ENCODE measurements around the gene GSN.

DNA sequence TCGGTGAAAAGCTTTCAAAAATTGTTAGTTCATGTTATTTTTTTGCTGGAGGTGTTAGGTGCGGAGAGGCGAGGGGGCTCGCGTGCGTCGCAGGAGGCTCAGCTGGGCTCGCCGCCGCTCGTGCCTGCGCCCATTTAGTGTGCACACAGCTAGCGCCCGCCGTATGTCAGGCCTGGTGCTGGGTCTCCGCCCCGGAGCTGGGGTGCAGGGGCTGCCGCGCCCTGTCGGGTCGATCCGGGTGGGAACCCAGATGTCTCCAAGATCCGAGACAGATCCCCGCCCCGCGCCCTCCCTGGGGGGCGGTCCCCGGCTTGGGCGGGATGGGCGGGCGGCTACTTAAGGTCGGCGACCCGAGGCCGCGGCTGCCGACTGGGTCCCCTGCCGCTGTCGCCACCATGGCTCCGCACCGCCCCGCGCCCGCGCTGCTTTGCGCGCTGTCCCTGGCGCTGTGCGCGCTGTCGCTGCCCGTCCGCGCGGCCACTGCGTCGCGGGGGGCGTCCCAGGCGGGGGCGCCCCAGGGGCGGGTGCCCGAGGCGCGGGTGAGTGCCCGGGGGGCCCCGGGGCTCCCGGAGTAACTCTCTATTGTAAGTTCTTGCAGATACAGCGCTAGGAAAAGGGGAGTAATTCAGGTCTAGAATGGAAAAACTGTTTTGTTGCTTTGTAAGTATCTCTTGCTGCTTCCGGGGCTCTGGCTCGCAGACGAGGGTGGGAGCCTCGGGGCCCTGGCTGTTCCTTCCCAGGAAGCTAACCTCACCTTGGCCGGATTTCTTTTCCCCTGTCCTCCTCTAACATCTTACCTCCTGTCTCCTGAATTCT lies 31.7 kb downstream of the GSN start:
- TF ChIP-seq, protein P1, sequence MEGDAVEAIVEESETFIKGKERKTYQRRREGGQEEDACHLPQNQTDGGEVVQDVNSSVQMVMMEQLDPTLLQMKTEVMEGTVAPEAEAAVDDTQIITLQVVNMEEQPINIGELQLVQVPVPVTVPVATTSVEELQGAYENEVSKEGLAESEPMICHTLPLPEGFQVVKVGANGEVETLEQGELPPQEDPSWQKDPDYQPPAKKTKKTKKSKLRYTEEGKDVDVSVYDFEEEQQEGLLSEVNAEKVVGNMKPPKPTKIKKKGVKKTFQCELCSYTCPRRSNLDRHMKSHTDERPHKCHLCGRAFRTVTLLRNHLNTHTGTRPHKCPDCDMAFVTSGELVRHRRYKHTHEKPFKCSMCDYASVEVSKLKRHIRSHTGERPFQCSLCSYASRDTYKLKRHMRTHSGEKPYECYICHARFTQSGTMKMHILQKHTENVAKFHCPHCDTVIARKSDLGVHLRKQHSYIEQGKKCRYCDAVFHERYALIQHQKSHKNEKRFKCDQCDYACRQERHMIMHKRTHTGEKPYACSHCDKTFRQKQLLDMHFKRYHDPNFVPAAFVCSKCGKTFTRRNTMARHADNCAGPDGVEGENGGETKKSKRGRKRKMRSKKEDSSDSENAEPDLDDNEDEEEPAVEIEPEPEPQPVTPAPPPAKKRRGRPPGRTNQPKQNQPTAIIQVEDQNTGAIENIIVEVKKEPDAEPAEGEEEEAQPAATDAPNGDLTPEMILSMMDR (IDR thresholded peaks at IDR 0.05), result peak in 1 of 6 experiments; percentile 7
- peak; percentile 18 to 21 for TF ChIP-seq POLR2A (IDR thresholded peaks at IDR 0.05)

Data from Peyer's patch (tissue), 4 donors.